Measurements from ENCODE around the gene ZNF776. TPM values are rescaled to one million over a fixed set of nuclear protein-coding genes. Genes with fewer than 3 reads are reported as not detected.
"Not testable (repeated sequence)": the region's sequence is repeated elsewhere in the genome, so short reads cannot be mapped to it uniquely, and the experiment has no call there.

The ZNF776 gene
- total RNA-seq, 1 donor from 2014 or later: 48.3 TPM

DNA sequence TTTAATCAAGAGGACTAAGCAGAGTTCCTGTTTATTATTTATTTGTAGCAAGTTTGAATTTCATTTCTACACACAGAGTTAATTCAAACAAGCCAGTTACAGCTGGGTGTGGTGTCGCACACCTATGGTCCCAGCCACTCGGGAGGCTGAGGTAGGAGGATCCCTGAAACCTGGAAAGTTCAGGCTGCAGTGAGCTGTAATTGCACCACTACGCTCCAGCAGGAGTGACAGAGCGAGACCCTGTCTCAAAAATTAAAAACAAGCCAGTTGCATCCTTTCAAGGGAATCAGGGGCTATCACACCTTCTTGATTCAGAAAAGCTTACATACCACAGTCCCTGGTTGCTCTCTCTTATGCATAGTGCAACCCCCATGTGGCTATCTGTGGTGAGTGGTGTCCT, 42.7 kb downstream of the ZNF776 start:
- H3K9me3 ChIP-seq (ENCODE audit: low read depth): no peaks in the 10 kb centered on the region
- no peak for DNase-seq (ENCODE audit: low spot score)
- H3K9me3 Mint-ChIP-seq: peaks cover 57% of the 10 kb centered on the region

DNA sequence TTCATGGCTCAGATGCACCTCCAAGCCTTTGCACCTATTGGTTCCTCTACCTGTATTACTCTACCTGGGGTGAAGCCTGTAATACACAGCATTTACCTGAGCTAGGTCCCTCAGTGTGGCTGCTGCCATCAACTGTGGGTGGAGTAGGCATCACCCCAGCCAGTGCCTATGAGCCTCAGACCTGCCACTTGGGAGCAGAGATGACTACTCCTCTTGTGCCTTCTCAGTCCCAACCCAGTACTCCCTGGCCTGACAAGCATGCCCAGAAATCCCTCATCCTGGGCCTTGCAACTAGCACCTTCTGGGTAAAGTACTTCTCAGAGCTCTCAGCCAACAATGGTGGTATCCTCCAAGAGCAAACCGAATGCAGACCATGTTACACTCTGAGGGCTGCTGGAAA, 50.0 kb downstream of the ZNF776 start:
- Histone ChIP-seq H3K79me2 (ENCODE audit: low read depth) (peaks cover 26% of the 10 kb centered on the region), H3K4me1 (peaks cover 31% of the 10 kb centered on the region), H3F3A (ENCODE audit: low read depth) (peaks cover 22% of the 10 kb centered on the region)
- H3K27me3 Mint-ChIP-seq (ENCODE audit: insufficient read depth, low read depth): peaks cover 13% of the 10 kb centered on the region
- not testable (repeated sequence) for DNase-seq (ENCODE audit: low spot score); H4K20me1 ChIP-seq (ENCODE audit: low read depth); H3K9ac ChIP-seq; H3K27ac Mint-ChIP-seq; H3K4me3 Mint-ChIP-seq; H3K36me3 ChIP-seq; H3K9me3 ChIP-seq (ENCODE audit: low read depth); H3K9me3 Mint-ChIP-seq; H3K4me3 ChIP-seq; H3K4me2 ChIP-seq; H2AFZ ChIP-seq (replicated peaks); H3K27ac ChIP-seq; H3K27me3 ChIP-seq
- H3K36me3 Mint-ChIP-seq: peaks cover 38% of the 10 kb centered on the region
- peaks cover 13% of the 10 kb centered on the region for H3K4me1 Mint-ChIP-seq

More for the DNA sequence above, 42.7 kb downstream of the ZNF776 start:
- Histone ChIP-seq H3K27me3 (no peaks in the 10 kb centered on the region), H3K4me3 (no peak overlapping the region), H3K9ac (no peak overlapping the region), H3F3A (ENCODE audit: low read depth) (no peaks in the 10 kb centered on the region), H3K36me3 (no peaks in the 10 kb centered on the region), H3K27ac (no peak overlapping the region), H4K20me1 (ENCODE audit: low read depth) (no peaks in the 10 kb centered on the region), H3K4me1 (no peaks in the 10 kb centered on the region), H2AFZ (replicated peaks) (no peak overlapping the region), H3K4me2 (no peak overlapping the region), H3K79me2 (ENCODE audit: low read depth) (peaks cover 44% of the 10 kb centered on the region)
- H3K4me3 Mint-ChIP-seq: no peak overlapping the region
- H3K27ac Mint-ChIP-seq: no peak overlapping the region
- peaks cover 69% of the 10 kb centered on the region for H3K36me3 Mint-ChIP-seq
- H3K4me1 Mint-ChIP-seq: no peaks in the 10 kb centered on the region
- H3K27me3 Mint-ChIP-seq (ENCODE audit: insufficient read depth, low read depth): peaks cover 18% of the 10 kb centered on the region
- TF ChIP-seq, protein P1, sequence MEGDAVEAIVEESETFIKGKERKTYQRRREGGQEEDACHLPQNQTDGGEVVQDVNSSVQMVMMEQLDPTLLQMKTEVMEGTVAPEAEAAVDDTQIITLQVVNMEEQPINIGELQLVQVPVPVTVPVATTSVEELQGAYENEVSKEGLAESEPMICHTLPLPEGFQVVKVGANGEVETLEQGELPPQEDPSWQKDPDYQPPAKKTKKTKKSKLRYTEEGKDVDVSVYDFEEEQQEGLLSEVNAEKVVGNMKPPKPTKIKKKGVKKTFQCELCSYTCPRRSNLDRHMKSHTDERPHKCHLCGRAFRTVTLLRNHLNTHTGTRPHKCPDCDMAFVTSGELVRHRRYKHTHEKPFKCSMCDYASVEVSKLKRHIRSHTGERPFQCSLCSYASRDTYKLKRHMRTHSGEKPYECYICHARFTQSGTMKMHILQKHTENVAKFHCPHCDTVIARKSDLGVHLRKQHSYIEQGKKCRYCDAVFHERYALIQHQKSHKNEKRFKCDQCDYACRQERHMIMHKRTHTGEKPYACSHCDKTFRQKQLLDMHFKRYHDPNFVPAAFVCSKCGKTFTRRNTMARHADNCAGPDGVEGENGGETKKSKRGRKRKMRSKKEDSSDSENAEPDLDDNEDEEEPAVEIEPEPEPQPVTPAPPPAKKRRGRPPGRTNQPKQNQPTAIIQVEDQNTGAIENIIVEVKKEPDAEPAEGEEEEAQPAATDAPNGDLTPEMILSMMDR (IDR thresholded peaks at IDR 0.05): no peak
- TF ChIP-seq EZH2phosphoT487 (IDR thresholded peaks at IDR 0.05) (no peak), EZH2 (IDR thresholded peaks at IDR 0.05) (no peak)

DNA sequence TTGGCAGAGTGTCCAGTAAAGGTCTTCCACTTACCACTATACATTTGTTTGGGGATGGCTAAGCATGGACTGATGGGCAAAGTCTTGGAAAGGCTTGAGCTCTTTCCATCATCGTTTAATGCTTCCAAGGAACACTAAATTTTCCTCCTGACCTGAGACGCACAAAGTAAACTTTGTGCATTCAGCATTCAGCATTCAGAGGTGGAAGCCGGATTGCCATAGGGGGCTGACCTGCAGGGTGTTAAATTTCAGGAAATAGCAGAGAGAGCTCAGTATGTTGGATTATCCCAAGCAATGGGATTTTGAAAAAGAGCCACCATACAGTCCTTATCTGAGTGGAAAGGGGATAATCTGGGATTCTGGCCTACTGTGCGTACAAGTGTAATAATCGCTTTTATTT, 54.1 kb downstream of the ZNF776 start:
- Mint-ChIP-seq H3K27me3 (ENCODE audit: insufficient read depth, low read depth) (peaks cover 12% of the 10 kb centered on the region), H3K36me3 (peaks cover 24% of the 10 kb centered on the region), H3K4me3 (no peak overlapping the region), H3K4me1 (peaks cover 42% of the 10 kb centered on the region), H3K27ac (peak overlapping the region; percentile 50), H3K9me3 (peaks cover 4% of the 10 kb centered on the region)
- H3K79me2 ChIP-seq (ENCODE audit: low read depth): peaks cover 29% of the 10 kb centered on the region
- H3F3A ChIP-seq (ENCODE audit: low read depth): peaks cover 63% of the 10 kb centered on the region
- peak; percentile 80 for DNase-seq (ENCODE audit: low spot score)
- no peaks in the 10 kb centered on the region for H3K27me3 ChIP-seq
- peak overlapping the region; percentile 38 for H3K4me2 ChIP-seq
- TF ChIP-seq EZH2 (IDR thresholded peaks at IDR 0.05): no peak
- TF ChIP-seq EZH2phosphoT487 (IDR thresholded peaks at IDR 0.05): no peak
- TF ChIP-seq, protein P1 (IDR thresholded peaks at IDR 0.05): no peak
- peak overlapping the region; percentile 8 for H3K4me3 ChIP-seq
- H3K9ac ChIP-seq: no peak overlapping the region
- no peaks in the 10 kb centered on the region for H4K20me1 ChIP-seq (ENCODE audit: low read depth)
- H3K9me3 ChIP-seq (ENCODE audit: low read depth): no peaks in the 10 kb centered on the region
- H3K4me1 ChIP-seq: peaks cover 59% of the 10 kb centered on the region
- no peaks in the 10 kb centered on the region for H3K36me3 ChIP-seq
- peak overlapping the region; percentile 55 for H3K27ac ChIP-seq
- no peak overlapping the region for H2AFZ ChIP-seq (replicated peaks)

DNA sequence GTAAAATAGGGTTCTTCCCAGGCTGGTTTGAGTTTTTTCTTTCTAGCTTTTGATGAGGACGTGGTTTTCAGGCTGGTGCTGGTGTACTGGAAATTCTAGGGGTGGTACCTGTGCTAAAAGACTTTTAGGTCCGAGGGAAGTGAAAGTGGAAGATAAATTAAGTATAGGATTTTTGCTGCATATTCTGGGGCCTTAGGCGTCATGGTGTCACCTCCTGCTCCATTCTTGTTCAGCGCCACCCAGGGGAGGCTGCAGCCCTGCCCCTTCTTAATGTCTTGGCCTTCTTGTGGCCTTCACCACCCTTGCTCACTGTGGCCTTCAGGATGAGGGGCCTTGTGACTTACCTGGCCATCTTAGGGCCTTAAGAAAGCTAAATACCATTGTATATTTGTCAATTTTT, 55.7 kb downstream of the ZNF776 start:
- peak overlapping the region; percentile 94 for H3K27ac ChIP-seq
- Mint-ChIP-seq H3K27me3 (ENCODE audit: insufficient read depth, low read depth) (peaks cover 12% of the 10 kb centered on the region), H3K27ac (no peak overlapping the region), H3K36me3 (peaks cover 22% of the 10 kb centered on the region), H3K4me1 (peaks cover 43% of the 10 kb centered on the region), H3K9me3 (peaks cover 4% of the 10 kb centered on the region), H3K4me3 (no peak overlapping the region)
- peaks cover 58% of the 10 kb centered on the region for H3F3A ChIP-seq (ENCODE audit: low read depth)
- H3K79me2 ChIP-seq (ENCODE audit: low read depth): peaks cover 44% of the 10 kb centered on the region
- no peak for DNase-seq (ENCODE audit: low spot score)
- peak overlapping the region; percentile 89 for H3K4me2 ChIP-seq
- no peak overlapping the region for H2AFZ ChIP-seq (replicated peaks)
- no peaks in the 10 kb centered on the region for H4K20me1 ChIP-seq (ENCODE audit: low read depth)
- H3K9ac ChIP-seq: no peak overlapping the region
- TF ChIP-seq, protein P1 (IDR thresholded peaks at IDR 0.05): peak; percentile 11
- TF ChIP-seq EZH2phosphoT487 (IDR thresholded peaks at IDR 0.05): no peak
- H3K4me1 ChIP-seq: peaks cover 55% of the 10 kb centered on the region
- H3K4me3 ChIP-seq: peak overlapping the region; percentile 56
- no peaks in the 10 kb centered on the region for H3K36me3 ChIP-seq
- H3K9me3 ChIP-seq (ENCODE audit: low read depth): no peaks in the 10 kb centered on the region
- H3K27me3 ChIP-seq: no peaks in the 10 kb centered on the region
